HG03460 (cell line): ENCODE results near the gene IKZF3.
"Not testable (repeated sequence)": the region's sequence is repeated elsewhere in the genome, so short reads cannot be mapped to it uniquely, and the experiment has no call there.

Experiments
- ATAC-seq: cut with Tn5 transposase; IDR thresholded peaks from one replicate; pipeline ENCODE4 v1.9.1; 2021; ENCODE audit not compliant: unreplicated experiment

Gene IKZF3

GRCh38 chr17:39861235-39861634, 2.9 kb downstream of the IKZF3 start:
- ATAC-seq: no peak

DNA sequence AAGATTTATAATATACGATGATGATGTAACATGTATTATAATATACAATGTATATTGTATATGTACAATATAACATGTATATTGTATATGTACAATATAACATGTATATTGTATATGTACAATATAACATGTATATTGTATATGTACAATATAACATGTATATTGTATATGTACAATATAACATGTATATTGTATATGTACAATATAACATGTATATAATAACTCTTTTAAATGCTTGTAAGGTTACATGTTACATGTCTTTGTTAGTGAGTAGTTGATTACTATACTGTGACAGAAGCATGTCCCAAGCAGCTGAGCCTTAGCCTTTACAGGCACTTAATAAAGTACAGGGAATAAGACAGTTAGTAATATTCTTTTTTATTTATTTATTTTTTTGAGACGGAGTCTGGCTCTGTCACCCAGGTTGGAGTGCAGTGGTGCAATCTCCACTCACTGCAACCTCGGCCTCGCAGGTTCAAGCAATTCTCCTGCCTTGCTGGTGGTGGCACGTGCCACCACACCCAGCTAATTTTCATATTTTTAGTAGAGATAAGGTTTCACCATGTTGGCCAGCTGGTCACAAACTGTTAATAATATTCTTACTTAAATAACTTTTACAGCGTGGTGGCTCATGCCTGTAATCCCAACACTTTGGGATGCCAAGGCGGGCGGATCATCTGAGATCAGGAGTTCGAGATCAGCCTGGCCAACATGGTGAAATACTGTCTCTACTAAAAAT, 8.0 kb downstream of the IKZF3 start:
- not testable (repeated sequence) for ATAC-seq

DNA sequence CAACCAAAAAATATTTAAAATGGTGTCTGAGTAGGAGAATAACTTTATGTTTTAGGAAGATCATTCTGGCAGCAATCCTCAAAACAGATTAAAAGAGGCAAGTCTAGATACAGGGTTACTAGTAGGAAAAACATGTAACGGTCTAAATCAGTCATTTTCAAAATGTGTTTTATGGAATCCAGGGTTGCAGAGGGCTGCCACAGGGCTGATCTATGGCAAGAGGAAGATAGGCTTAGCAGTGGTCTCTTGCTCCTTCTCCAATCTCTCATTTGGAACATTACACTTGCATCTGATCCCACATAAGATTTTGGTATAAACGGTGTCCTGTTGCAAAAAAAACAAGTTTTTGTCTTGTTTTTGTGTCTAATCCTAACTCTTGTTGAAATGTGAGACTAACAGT, 9.2 kb downstream of the IKZF3 start:
- ATAC-seq: no peak

DNA sequence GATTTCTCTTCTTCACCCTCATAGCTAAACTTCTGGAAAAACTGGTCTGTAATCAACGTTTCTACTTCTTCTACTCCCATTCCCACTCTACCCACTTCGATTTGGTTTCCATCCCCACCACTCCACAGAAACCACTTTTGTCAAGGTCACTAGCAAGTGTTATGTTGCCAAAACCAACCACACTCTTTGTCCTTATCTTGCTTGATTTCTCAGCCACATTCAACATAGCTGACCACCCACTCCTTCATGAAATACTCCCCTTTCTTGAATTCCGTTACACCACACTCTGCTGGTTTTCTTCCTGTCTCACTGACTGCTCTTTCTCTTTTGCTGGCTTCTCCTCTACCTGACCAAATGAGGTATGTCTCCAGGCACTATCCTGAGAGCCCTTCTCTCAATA, 11.9 kb downstream of the IKZF3 start:
- no peak for ATAC-seq

GRCh38 chr17:39850186-39850585, 13.9 kb downstream of the IKZF3 start:
- not testable (repeated sequence) for ATAC-seq

DNA sequence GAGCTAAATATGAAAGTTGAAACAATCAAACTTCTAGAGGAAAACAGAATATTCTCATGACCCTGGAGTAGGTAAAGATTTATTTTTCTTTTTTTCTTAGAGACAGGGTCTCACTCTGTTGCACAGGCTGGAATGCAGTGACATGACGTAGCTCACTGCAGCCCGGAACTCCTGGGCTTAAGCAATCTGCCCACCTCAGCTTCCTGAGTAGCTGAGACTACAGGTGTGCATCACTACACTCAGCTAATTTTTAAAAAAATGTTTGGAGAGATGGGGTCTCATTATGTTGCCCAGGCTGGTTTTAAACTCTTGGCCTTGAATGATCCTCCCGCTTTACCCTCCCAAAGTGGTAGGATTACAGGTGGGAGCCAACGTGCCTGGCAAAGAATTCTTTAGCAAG, 15.5 kb downstream of the IKZF3 start:
- no peak for ATAC-seq

- no peak for ATAC-seq
These were observed 17.9 kb downstream of the IKZF3 start for GRCh38 chr17:39846205-39846604.

DNA sequence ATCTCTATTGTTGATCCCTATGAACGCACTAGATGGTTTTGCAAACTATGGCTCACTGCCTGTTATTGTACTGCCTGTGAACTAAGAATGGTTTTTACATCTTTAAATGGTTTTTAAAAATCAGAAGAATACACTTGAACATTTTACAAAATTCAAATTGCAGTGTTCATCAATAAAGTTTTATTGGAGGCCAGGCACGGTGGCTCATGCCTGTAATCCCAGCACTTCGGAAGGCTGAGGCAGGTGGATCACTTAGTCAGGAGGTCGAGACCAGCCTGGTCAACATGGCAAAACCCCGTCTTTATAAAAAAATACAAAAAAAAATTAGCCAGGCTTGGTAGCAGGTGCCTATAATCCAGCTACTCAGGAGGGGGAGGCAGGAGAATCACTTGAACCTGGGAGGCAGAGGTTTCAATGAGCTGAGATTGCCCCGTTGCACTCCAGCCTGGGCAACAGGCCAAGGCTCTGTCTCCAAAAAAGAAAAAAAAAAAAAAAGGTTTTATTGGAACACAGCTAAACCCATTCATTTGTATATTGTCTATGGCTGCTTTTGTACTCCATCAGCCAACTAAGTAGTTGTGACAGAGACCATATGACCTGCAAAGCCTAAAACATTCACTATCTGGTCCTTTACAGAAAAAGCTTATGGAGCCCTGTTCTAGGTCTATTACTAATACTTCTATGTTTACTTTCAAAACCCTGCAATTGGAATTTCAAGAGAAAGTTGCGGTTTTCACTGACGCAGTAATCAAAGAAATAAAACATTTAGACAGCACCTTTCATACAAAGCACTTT, 18.9 kb downstream of the IKZF3 start:
- ATAC-seq: no peak

GRCh38 chr17:39841134-39841683, 22.9 kb downstream of the IKZF3 start:
- ATAC-seq: no peak

GRCh38 chr17:39838784-39839183, 25.3 kb downstream of the IKZF3 start:
- ATAC-seq: no peak

DNA sequence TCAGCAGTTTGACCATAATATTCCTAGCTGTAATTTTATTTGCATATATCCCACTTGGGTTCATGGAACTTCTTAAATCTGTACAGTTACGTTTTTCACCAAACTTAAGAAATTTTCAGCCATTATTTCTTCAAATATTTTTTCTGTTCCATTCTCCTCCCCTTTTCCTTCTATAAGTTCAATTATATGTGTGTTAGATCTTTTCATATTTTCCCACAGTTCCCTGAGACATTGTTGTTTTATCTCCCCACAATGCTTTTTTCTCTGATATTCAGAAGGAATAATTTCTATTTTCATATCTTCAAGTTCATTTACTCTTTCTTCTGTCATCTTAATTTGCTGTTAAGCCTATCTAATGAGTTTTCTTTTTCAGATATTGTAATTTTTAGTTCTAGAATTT, 26.1 kb downstream of the IKZF3 start:
- no peak for ATAC-seq

- ATAC-seq: no peak
These were observed 28.0 kb downstream of the IKZF3 start for GRCh38 chr17:39836117-39836516.

- ATAC-seq: no peak
These were observed 28.9 kb downstream of the IKZF3 start for GRCh38 chr17:39835038-39835786.

DNA sequence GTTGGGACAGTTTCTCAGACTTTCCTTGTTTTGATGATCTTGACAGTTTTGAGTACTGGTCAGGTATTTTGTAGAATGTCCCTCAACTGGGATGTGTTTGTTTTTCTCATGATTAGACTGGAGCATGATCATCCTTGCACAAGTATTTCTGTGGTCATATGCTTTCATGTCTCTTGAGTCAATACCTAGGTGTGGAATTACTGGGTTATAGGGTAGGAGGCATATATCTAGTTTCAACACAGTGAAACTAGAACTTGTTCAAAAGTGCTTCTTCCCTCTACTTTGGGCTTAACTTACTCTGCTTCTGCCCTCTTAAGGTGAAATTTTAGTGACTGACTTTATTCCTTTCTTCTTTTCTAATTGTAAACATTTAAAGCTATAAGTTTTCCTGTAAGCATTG, 30.1 kb downstream of the IKZF3 start:
- ATAC-seq: no peak

- no peak for ATAC-seq
These were observed 32.5 kb downstream of the IKZF3 start for GRCh38 chr17:39831588-39831987.

GRCh38 chr17:39828443-39828842, 35.7 kb downstream of the IKZF3 start:
- ATAC-seq: no peak

GRCh38 chr17:39826334-39826733, 37.8 kb downstream of the IKZF3 start:
- no peak for ATAC-seq

GRCh38 chr17:39823407-39824054, 40.6 kb downstream of the IKZF3 start:
- ATAC-seq: no peak

GRCh38 chr17:39822051-39822451, 42.1 kb downstream of the IKZF3 start:
- ATAC-seq: no peak

DNA sequence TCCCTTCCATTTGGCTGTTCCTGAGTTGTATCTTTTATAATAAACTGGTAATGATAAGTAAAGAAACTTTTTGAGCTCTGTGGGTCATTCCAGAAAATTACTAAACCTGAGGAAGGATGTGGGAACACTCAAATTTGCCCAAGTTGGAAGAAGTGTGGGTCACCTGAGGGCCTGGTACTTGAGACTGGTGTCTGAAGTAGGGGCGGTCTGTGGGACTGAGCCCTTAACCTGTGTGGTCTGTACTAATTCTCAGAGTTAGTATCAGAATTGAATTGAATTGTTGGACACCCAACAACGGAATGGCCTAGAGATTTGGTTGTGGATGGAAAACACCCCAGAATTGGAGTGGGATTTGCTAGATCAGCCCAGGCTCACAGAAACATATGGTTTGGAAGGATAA, 43.1 kb downstream of the IKZF3 start:
- no peak for ATAC-seq

DNA sequence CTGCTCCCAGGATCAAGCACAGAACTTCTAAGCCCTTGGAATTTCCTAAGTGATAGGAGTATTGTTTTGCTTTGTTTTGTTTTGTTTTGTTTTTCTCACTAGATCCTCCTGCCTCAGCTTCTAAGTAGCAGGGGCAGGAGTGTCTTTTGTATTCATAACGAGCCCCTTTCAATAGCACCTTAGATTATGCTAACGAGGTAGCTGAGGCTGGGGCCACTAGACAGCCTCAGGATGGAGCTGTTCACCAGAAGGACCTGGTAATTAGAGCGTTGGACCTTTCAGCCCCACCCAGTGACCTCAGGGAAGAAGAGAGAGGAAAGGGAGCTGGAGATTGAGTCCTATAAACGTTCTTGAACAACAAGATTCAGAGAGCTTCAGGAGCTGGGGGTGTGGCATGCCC, 43.6 kb downstream of the IKZF3 start:
- ATAC-seq: no peak
